ENCODE measurements around the gene SEPTIN5.

Gene SEPTIN5

DNA sequence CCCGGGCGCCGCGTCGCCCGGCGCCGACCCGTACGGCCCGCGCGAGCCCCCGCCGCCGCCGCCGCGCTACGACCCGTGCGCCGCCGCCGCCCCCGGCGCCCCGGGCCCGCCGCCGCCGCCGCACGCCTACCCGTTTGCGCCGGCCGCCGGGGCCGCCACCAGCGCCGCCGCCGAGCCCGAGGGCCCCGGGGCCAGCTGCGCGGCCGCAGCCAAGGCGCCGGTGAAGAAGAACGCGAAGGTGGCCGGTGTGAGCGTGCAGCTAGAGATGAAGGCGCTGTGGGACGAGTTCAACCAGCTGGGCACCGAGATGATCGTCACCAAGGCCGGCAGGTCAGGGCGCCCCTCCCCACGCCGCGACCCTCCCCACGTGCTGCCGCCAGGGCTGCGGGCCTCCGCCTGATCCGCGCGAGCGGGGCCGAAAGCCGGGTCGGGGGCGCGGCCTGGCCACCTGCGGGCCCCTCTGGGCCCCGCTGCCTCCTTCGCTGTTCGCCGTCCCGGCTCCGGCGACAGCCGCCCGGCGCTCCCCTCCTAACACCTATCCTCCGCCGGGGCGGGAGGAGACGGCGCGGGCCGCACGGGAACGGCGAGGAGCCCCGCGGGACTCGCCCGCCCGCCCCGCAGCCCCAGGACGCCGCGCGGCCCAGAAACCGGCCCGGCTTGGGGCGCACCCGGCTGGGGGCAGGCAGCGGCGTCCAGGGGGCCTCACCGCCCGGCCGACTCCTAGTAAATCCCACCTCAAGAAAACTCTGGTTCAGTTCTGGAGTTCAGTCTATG lies 46.8 kb downstream of the SEPTIN5 start:
- DNase-seq (ENCODE audit: low spot score) = no peak

DNA sequence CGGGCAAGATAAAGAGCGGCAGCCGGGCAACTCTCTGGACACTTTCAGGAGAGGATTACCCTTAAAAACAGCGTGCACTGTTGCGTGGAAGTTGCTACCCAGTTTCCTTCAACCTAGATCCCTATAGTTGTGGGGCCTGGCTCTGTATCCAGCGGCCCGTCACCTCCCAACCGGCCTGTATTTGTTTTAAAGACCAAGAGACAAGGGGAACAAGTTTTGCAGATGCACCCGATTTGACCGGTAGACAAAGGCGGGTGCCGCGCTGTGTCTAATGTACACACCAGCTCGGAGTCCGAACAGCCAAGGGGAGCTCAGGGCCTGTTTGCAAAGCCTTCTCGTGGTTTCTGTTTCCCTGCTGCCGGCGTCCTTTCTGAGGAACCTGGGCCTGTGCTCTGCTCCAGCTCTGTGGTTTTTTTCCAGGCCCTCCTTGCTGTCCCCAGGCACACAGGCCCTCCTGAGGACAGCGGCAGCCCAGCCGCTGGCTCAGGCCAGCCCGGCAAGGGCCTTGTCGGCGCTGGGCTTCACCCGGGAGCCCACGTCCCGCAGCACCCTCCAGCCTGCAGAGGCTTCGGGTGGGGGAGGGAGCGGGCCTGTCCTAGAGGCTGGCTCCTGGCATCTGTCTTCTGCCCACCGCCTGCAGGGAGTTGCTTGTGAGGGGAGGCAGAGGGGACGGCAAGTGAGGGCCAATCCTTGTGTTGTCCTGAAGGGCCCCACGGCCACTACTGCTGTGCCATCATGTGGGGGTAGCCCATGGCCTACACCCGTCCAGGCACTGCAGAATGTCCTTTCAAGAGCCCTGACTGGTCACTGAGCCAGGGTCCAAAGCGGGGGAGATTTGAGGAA lies 47.6 kb downstream of the SEPTIN5 start:
- DNase-seq (ENCODE audit: low spot score) = no peak

DNA sequence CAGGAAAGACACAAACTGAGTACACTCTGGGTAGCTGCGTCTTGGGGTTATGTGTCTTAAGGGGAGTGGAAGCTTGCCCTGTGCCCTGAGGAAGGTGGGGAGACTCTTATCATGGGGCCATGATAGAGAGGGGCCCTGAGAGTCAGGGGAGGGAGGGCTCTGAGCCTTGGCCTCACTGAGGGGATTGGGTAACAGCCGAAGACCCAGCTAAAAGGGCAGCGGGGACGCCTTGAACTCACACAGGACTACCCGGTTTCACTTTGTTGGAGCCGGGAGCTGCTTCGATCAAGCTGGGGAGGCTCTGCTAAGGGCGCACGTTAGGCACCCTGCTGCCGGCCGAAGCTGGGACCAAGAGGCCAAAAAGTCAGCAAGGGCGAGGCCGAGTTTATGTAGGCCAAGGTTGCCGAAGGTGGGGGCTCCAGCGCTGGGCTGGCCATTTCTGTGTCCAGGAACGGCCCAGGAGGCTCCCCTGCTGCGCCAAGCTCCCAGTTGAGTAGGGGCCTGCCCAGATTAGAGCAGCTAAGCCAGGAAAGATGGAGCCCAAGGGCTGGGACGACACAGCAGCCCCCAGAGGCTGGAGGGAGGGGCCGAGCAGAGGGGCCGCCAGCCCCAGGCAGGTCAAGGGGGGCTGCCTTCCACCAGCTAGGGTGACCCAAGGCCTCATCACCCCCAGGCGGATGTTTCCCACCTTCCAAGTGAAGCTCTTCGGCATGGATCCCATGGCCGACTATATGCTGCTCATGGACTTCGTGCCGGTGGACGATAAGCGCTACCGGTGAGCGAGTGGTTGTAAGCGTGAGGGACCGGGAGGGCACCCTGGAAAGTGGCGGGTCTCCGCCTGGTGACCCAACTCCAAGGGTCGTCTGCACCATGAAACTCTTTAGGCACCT lies 48.5 kb downstream of the SEPTIN5 start:
- DNase-seq (ENCODE audit: low spot score) = no peak

DNA sequence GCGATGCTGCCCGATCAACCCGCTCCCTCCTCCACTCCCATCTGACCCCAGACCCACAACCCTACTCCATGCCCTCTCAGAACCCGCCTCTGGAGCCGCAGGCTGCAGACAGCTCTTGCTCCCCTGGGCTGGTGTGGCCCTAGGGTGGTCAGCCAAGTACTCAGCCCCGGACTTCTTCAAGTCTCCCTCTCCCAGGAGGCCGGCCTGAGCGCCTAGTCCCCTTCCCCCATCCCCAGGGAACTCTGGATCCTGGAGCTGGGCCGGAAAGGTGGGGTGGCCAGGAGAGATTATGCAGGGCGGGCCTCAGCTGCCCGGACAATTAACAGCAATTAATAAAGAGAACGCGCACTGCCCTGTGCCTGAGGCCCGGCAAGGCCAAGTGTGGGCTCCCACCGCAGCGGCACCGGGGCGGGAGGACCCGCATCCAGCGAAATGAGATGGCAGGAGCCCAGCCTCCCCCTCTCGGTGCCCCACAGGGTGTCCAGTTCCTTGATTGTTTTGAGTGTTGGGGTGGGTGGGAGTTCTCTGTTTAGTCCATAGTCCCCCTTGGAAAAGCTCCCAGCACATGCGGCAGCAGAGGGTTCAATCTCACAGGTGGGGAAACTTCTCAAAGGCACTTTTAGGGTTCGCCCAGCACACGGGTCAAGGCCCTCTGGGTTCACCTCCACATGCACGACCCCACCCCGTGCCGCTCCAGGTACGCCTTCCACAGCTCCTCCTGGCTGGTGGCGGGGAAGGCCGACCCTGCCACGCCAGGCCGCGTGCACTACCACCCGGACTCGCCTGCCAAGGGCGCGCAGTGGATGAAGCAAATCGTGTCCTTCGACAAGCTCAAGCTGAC lies 49.4 kb downstream of the SEPTIN5 start:
- DNase-seq (ENCODE audit: low spot score) = no peak

DNA sequence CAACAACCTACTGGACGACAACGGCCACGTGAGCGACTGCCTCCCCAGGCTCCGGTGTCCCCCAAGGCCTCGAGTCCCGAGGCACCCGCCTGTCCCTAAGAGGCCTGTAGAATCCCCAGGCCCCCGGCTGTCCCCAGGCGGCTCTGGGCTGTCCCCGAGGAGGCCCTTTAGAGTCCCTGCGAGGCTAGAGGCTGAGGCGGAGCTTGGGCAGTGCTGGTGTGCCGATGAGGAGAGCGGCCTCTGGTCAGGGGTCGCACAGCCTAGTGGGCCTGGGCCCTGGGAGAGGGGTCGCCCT lies 49.9 kb downstream of the SEPTIN5 start:
- DNase-seq (ENCODE audit: low spot score) = no peak

DNA sequence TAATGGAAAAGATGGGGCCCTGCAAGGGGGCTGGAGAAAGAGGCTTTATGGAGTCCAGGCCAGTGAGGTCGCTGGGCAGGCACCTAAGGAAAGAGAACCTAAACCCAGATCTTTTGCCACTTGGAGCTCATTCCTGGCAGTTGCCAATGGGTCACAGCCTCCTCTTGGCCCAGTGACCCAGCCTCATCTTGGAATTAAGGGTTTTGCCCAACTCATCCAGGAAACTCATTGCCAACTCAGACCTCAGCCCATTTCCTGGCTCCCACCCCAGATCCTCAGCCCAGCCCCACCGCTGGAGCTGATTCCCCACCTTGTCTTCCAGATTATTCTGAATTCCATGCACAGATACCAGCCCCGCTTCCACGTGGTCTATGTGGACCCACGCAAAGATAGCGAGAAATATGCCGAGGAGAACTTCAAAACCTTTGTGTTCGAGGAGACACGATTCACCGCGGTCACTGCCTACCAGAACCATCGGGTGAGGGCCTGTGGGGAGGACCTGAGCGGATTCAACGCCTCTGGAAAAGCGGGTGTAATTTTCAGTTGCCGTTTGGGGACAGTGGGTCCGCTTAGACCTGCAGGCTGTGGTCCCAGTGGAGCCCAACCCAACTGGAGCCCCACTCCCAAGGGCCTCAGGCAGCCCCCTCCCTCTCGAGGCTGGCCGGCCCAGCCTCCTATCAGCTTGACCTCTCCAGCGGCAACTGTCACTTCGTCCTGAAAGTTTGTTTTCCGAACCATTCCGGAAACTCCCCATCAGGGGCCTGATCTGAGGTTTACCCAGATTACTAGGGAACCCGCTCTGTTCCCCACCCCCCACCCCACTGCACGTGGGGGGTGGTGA lies 50.6 kb downstream of the SEPTIN5 start:
- DNase-seq (ENCODE audit: low spot score) = no peak

DNA sequence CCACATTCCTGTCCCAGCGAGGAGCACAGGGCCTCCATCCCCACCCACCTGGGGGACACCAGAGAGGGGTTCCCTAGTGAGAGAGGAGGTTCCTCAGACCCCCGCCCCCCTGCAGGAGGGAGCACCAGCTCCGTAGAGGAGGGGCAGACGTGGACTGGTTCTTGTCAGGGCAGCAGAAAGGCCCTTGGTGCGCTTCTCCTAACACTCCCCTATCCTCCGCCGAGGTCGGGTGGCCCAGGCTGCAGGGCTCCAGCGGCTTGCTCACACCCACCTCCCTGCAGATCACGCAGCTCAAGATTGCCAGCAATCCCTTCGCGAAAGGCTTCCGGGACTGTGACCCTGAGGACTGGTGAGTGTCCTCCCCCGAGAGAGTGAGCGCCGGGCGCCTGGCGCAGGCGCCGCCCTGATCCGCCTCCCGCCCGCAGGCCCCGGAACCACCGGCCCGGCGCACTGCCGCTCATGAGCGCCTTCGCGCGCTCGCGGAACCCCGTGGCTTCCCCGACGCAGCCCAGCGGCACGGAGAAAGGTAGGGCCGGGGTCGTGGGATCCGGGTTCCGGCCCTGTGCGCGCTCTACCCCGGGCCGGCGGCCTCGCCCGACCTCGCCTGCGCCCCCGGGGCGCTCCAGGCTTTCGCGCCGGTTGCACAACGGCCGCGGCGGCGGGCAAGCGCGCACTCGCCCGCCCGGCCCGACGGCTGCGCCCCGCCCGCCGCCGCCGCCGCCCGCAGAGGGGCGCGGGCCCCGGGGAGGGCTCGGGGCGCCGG lies 51.4 kb downstream of the SEPTIN5 start:
- DNase-seq (ENCODE audit: low spot score) = no peak

DNA sequence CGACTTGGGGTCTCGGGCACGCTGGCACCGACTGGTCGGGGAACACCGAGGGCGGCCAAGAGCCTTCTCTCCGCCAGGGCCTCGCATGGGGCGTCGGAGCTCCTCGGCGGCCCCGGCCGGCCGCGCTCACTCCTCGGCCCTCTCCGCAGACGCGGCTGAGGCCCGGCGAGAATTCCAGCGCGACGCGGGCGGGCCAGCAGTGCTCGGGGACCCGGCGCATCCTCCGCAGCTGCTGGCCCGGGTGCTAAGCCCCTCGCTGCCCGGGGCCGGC lies 51.9 kb downstream of the SEPTIN5 start:
- DNase-seq (ENCODE audit: low spot score) = no peak

DNA sequence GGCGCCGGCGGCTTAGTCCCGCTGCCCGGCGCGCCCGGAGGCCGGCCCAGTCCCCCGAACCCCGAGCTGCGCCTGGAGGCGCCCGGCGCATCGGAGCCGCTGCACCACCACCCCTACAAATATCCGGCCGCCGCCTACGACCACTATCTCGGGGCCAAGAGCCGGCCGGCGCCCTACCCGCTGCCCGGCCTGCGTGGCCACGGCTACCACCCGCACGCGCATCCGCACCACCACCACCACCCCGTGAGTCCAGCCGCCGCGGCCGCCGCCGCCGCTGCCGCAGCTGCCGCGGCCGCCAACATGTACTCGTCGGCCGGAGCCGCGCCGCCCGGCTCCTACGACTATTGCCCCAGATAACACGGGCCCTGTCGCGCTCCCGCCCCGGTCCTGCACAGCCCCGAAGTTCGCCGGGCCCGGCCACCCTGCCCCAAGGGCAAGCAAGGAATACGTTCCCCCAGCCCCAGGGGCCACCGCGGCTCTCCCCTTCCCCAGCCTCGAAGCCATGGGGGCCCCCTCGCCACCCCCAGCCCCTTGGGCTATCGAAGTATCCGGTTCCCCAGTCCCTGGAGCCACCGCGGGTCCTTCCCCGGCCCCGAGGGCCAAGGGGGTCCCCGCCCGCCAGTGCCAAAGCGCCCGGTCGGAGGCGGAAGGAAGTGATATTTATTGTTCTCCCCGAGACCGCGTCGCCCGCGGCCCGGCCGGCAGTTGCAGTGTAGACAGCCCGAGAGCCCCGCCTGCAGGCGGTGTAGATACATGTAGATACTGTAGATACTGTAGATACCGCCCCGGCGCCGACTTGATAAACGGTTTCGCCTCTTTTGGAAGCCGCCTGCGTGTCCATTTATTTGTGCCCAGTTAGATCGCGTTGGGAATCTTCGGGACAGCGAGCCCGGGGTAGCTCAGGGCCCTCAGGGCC lies 52.5 kb downstream of the SEPTIN5 start:
- peak; percentile 26 for DNase-seq (ENCODE audit: low spot score)

DNA sequence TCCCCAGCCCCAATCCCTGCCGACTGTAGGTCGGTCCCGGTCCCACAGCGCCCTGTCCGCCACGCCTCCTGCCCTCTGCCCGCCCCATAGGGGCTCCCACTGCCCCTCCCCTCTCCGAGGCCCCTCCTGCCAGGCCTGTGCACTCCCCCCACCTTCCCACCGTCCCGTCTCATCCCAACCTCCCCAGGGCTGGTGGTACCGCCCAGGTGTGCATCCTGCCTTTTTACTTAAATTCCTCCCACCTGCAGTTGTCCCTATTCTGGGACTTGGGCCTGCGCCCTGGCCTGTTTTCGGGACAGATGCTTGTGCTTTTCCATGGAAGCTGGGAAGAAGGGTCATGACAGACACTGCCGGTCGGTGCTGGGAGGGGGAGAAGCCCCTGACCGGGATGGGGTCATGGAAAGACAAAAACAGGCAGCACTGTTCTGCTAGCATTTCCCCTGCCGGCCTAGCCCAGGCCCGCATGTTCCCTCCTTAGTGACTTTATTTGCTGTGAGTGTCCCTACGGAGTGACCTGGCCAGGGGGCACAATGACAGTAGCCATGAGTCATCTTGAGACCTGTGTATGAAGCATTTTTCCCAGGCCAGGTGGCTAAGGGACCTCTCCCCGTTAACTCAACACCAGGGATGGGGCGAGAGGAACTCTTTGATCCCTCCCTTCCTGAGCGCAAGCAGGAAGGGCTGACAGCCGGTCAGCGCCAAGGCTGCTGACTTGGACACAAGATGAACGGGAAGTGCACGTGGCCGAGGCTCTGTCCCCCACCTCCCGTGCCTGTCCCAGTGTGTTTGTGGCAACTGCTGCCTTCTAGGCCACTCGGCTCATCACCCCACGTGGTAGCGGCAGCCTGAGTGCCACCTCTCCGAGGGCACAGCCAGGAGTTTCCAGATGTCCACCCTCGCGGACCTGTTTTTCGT lies 53.4 kb downstream of the SEPTIN5 start:
- DNase-seq (ENCODE audit: low spot score) = no peak

DNA sequence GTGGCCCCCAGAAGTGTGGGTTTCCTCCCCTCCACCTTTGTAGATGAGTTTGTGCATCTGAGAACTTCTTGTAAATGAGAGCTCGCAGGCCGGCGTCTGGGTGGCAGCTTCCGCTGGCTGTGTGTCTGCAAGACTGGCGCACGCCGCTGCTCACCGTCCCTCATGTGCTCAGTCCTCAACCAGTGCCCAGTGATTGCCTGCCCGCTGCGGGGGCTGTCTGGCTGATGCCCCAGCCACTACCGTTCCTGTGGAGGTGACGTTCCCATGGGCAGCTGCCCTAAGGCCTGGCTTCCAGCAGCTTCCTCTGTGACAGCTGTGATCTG lies 55.1 kb downstream of the SEPTIN5 start:
- DNase-seq (ENCODE audit: low spot score) = no peak

DNA sequence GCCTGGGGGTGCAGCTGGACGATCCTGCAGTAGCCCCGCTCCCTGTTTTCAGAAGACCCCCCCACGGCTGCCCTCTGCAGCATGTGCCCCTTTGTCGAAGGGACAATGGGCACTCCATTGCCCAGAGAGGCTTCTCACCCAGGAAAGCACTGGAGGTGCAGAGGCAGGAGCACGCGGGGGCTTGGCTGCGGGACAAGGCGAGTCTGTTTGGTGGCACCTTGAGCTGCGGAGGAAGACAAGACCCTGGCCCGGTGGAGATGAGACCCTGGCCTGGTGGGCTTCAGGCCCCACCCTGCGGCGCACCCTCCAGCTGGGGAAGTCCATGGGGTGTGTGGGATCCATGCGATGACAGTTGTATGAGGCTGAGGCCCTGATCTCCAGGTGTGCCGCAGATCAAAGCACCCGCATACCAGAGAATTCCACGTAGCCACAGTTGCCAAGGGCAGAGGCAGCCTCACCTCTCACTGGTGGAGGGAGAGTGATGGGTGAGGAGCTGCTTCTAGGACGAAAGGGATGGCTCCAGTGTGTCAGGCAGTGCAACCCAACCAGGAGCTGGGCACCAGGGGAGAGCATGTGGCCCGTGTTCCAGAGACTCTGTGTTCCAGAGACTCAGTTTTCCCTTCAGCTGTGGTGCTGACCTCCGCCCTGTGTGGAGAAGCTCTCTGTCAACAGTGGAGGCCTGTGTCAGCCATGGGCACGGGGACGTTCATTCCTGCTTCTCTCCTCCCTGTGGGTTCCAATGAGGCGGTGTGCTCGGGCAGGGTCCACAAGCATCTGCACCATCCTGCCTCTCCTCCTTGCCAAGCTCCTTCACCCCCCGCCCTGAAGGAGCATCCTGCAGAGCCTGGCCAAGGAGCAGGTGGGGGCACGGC lies 56.3 kb downstream of the SEPTIN5 start:
- DNase-seq (ENCODE audit: low spot score) = no peak

DNA sequence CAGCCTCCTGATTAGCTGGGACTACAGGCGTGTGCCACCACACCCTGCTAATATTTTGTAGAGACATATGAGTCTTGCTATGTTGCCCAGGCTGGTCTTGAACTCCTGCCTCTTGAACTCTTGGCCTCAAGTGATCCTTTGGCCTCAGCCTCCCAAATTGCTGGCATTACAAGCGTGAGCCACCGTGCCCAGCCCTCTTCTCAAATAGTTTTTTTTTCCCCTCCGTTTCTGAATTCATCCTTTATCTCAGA lies 58.0 kb downstream of the SEPTIN5 start:
- no peak for DNase-seq (ENCODE audit: low spot score)
